GM08714 (cell line): Measurements from ENCODE around the gene R3HDM2.
"Not testable (repeated sequence)": the region's sequence is repeated elsewhere in the genome, so short reads cannot be mapped to it uniquely, and the experiment has no call there.

ENCODE experiments used
- H3K4me3 ChIP-seq: fragments of 200-500 bp; sonication (Bioruptor generic); 2 replicates; pipeline ENCODE4 v1.5.1; 2014; ENCODE audit warnings: mild to moderate bottlenecking, low read length, inconsistent platforms
- ZNF274 ChIP-seq: IDR thresholded peaks from 2 replicates; pipeline ENCODE4 v1.6.1; 2012; ENCODE audit warnings: mild to moderate bottlenecking, low read depth, low read length

The R3HDM2 gene

DNA sequence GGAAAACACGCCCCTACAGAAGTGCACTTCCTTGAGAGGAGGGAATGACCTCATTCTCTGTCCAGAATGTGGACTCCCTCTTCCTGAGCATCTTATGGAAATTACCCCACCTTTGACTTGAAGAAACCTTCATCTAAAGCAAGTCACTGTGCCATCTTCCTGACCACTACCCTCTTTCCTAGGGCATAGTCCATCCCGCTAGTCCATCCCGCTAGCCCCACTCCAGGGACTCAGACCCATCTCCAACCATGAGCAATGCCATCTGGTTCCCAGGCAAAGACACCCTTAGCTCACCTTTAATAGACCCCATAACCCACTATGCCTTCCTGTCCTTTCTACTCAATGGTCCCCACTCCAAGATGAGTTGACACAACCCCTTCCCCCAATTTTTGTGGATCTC lies 19.2 kb upstream of the R3HDM2 start:
- no peak for TF ChIP-seq ZNF274
- H3K4me3 ChIP-seq = no peak overlapping the region

- H3K4me3 ChIP-seq = no peak overlapping the region
- no peak for TF ChIP-seq ZNF274
Observed at GRCh38 chr12:57449375-57449774, 18.5 kb upstream of the R3HDM2 start.

GRCh38 chr12:57448669-57449068 lies 17.8 kb upstream of the R3HDM2 start:
- no peak for TF ChIP-seq ZNF274
- H3K4me3 ChIP-seq = no peak overlapping the region

GRCh38 chr12:57446292-57446960 lies 15.6 kb upstream of the R3HDM2 start:
- TF ChIP-seq ZNF274 = no peak
- no peak overlapping the region for H3K4me3 ChIP-seq

- H3K4me3 ChIP-seq = no peak overlapping the region
- no peak for TF ChIP-seq ZNF274
Observed at GRCh38 chr12:57444744-57445143, 13.9 kb upstream of the R3HDM2 start.

DNA sequence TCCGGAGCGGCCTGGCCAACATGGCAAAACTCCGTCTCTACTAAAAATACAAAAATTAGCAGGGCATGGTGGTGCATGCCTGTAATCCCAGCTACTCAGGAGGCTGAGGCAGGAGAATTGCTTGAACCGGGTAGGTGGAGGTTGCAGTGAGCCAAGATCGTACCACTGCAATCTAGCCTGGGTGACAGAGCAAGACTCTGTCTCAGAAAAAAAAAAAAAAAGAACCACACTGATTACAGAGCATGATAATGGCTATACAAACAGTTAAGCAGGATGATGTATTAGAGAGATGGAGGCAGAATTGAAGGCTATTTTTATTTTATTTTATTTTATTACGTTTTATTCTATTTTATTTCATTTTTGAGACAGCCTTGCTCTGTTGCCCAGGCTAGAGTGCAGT lies 13.5 kb upstream of the R3HDM2 start:
- H3K4me3 ChIP-seq = not testable (repeated sequence)

- TF ChIP-seq ZNF274 = no peak
- no peak overlapping the region for H3K4me3 ChIP-seq
Observed at GRCh38 chr12:57441846-57442427, 11.1 kb upstream of the R3HDM2 start.

DNA sequence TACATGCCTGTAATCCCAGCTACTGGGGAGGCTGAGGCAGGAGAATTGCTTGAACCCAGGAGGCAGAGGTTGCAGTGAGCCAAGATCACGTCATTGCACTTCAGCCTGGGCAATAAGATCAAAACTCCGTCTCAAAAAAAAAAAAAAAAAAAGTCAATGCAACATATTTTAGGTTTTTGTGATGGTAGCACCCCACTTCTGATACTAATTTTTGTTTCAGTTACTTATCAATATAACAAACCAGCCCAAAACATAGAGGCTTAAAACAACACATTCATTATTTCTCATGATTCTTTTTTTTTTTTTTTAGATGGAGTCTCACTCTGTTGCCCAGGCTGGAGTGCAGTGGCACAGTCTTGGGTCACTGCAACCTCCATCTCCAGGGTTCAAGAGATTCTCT lies 10.6 kb upstream of the R3HDM2 start:
- H3K4me3 ChIP-seq = not testable (repeated sequence)

DNA sequence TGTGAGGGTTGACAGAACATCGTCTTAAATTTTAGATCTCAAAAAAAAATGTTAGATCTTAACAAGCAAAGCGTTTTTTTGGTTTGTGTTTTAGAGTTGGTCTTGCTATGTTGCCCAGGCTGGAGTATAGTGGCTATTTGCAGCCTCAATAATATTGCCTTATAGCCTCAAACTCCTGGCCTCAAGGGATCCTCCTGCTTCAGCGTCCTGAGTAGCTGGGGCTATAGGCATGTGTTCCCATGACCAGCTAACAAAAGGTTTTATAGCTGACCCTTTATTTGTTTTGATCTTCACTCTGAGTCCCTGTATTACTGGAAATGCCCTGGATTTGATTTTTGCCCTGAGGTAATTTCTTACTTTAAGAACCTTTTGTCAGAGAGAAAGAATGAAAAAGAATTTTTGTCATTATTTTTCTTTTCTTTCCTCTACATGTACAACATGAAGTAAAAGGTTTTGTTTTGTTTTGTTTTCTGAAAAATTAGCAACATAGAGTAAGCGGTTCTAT lies 9.0 kb upstream of the R3HDM2 start:
- no peak overlapping the region for H3K4me3 ChIP-seq
- TF ChIP-seq ZNF274 = no peak

DNA sequence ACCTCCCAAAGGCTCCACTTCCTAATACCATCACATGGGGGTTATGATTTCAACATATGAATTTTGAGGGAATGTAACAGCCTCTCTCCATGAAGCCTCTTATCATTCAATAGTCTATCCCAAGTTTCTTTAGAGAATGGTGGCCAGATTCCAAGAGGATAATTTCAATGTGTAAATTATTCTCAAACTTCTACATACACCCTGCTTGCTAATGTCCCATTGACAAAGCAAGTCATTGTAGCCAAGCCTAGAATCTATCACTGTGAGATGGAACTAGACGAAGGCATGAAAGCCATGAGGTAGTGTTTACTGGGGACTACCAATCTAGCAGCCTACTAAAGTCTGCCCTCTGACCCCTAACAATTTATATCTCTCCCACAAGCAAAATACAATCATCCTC lies 7.6 kb upstream of the R3HDM2 start:
- no peak overlapping the region for H3K4me3 ChIP-seq
- TF ChIP-seq ZNF274 = no peak

DNA sequence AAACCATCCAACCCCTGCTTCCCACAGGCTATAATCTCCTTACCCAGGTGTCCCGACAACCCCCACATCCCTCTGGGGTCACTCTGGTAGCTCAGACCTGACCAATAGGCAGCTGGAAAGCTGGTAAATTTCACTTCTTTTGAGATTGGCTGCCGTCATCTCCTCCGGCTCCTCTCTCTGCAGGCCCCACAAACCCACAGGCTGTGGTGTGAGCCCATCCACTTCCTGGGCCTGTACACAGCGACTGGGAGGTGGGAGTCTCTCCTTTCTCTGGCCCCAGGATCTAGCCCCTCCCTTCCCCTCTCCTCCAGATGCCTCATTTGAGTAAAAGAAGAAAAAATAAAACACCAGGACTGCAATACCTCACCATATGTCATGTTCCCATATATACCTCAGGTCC lies 4.5 kb upstream of the R3HDM2 start:
- no peak for TF ChIP-seq ZNF274
- no peak overlapping the region for H3K4me3 ChIP-seq

GRCh38 chr12:57434517-57435223 lies 3.8 kb upstream of the R3HDM2 start, which contains the start of gene INHBC:
TSS of gene INHBC (plus strand) at chr12:57434784. CDS start at chr12:57434887, 103 bp downstream.
- no peak within 1 kb of the TSS for H3K4me3 ChIP-seq
- no peak for TF ChIP-seq ZNF274

DNA sequence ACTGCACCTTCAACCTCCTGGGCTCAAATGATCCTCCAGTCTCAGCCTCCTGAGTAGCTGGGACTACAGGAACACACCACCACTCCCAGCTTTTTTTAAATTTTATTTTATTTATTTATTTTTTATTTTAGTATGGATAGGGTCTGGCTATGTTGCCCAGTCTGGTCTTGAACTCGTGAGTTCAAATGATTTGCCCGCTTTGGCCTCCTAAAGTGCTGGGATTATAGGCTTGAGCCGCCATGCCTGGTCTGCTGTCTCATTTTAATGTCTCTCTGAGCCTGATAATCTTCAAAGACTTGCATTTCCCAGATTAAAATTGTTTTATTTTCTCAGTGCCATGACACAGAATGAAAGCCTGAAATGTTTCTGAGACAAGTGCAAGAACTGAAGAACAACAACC lies 2.5 kb upstream of the R3HDM2 start:
- TF ChIP-seq ZNF274 = no peak
- no peak overlapping the region for H3K4me3 ChIP-seq

DNA sequence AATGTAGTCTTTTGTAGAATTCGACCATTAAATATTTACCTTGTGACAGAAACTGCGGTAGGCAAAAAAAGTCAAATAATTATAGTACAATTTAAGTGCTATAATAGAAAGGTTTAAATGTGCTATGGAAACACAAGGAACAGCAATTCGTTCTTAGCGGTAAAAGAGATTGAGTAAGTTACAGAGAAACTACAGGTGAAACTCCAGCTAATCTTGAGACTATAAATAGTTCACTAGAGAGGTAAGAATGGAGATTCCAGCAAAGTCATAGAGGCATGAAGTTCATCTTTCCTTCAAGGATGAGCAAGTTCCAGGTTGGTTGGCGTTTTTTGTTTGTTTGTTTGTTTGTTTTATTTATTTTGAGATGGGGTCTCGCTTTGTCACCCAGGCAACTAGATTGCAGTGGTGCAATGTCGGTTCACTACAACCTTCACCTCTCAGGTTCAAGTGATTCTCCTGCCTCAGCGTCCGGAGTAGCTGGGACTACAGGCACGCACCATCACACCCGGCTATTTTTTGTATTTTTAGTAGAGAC lies 878 bp upstream of the R3HDM2 start:
- TF ChIP-seq ZNF274 = no peak
- no peak overlapping the region; the same call in 1 of the 2 replicates for H3K4me3 ChIP-seq
